Measurements from ENCODE around the gene SNX9.

DNA sequence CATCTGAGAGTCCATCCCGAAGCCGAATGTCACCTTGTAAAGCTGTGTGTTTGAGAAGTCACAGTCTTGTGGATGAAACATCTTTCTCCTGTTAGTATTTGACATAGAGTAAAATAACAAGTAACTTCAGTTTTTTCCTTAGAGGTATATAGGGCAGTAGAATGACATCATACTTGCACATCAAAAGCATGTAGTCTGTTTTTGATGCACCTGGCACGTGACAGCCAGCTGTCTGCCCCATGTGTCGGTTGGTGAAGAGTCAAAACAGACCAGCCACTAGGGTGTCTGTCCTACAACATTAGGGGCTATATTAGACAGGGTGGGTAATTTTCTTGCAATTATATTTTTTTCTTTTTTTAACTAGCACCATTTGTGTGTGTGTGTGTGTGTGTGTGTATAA lies 70.2 kb downstream of the SNX9 start:
- no peak for TF ChIP-seq CTCF (IDR thresholded peaks at IDR 0.05)
- no peak for TF ChIP-seq POLR2A (IDR thresholded peaks at IDR 0.05)
